Chondrocyte (in vitro differentiated cells): Measurements from ENCODE around the gene SKP1. TPM values are rescaled to one million over a fixed set of nuclear protein-coding genes. Genes with fewer than 3 reads are reported as not detected.
A peak's percentile ranks its signal among the peaks of the same experiment; 100 is the strongest.

Experiments used
- DNase-seq: peaks from one replicate; pipeline ENCODE4 v3.0.0; 2021; ENCODE audit warnings: mixed read lengths, low spot score
- H3K27ac Mint-ChIP-seq: one replicate; pipeline ENCODE4 v1.8.0; 2021; ENCODE audit warnings: mild to moderate bottlenecking, moderate library complexity, mixed read lengths; ENCODE audit not compliant: unreplicated experiment
- H3K27me3 Mint-ChIP-seq: 2 replicates; pipeline ENCODE4 v1.8.0; 2021; ENCODE audit warnings: low read depth, mixed read lengths
- H3K36me3 Mint-ChIP-seq: 2 replicates; pipeline ENCODE4 v1.8.0; 2021; ENCODE audit warnings: low read depth, mixed read lengths
- H3K4me1 Mint-ChIP-seq: 2 replicates; pipeline ENCODE4 v1.8.0; 2021; ENCODE audit warnings: low read depth, mild to moderate bottlenecking, mixed read lengths
- H3K4me3 Mint-ChIP-seq: one replicate; pipeline ENCODE4 v1.8.0; 2021; ENCODE audit warnings: mild to moderate bottlenecking, moderate library complexity, mixed read lengths; ENCODE audit not compliant: unreplicated experiment
- H3K9me3 Mint-ChIP-seq: 2 replicates; pipeline ENCODE4 v1.8.0; 2021; ENCODE audit warnings: low read depth, mixed read lengths
- total RNA-seq: library from RNA; stranded (reverse); gene quantifications from 3 replicates; pipeline ENCODE4 v1.2.1, GENCODE V29; 2021
- TF ChIP-seq, protein P1 (sequence below): fragments of 200-600 bp; sonication (generic); IDR thresholded peaks from 2 replicates; pipeline ENCODE4 v1.5.0; 2021; ENCODE audit warnings: antibody characterized with exemption, mild to moderate bottlenecking, moderate library complexity

The SKP1 gene
- total RNA-seq, 1 donor from 2014 or later, result 256 TPM

DNA sequence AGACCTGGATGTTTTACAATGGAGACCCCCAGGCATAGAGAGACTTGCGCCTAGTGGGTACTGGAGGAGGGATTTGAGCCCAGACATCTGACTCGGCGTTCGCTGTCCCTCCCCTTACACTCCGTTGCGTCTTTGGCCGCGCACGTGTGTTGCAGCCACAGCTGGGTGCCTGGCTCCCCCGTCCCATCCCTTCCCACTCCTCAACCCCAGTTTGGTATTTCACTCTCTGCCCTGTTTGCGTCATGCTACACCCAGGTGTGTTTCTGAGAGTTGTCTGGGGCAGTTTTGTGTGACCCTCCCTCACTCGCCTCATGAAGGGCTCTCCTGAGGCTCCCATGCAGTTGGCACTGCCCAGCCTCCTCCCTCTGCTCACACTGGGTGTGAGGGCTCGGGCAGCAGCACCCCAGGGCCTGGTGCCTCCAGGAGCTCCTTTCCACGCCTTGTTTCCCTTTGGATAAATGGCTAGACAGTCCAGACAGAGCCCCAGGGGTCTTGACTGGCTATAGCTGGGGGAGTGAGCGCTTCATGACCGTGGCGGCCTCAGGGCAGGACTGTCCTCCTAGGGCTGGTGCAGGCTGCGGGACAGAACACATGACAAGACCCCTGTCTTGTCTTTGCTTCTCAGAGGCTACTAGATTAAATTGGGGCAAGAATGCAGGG, 48.6 kb downstream of the SKP1 start:
- DNase-seq, result no peak
- Mint-ChIP-seq H3K4me1 (peaks cover 31% of the 10 kb centered on the region), H3K4me3 (no peak overlapping the region), H3K27me3 (no peaks in the 10 kb centered on the region), H3K36me3 (peaks cover 3% of the 10 kb centered on the region), H3K27ac (no peak overlapping the region), H3K9me3 (no peaks in the 10 kb centered on the region)
- TF ChIP-seq, protein P1, sequence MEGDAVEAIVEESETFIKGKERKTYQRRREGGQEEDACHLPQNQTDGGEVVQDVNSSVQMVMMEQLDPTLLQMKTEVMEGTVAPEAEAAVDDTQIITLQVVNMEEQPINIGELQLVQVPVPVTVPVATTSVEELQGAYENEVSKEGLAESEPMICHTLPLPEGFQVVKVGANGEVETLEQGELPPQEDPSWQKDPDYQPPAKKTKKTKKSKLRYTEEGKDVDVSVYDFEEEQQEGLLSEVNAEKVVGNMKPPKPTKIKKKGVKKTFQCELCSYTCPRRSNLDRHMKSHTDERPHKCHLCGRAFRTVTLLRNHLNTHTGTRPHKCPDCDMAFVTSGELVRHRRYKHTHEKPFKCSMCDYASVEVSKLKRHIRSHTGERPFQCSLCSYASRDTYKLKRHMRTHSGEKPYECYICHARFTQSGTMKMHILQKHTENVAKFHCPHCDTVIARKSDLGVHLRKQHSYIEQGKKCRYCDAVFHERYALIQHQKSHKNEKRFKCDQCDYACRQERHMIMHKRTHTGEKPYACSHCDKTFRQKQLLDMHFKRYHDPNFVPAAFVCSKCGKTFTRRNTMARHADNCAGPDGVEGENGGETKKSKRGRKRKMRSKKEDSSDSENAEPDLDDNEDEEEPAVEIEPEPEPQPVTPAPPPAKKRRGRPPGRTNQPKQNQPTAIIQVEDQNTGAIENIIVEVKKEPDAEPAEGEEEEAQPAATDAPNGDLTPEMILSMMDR, result no peak

GRCh38 chr5:134127376-134127861, 49.3 kb downstream of the SKP1 start:
- Mint-ChIP-seq H3K27me3 (no peaks in the 10 kb centered on the region), H3K4me1 (peaks cover 31% of the 10 kb centered on the region), H3K4me3 (no peak overlapping the region), H3K9me3 (no peaks in the 10 kb centered on the region), H3K36me3 (peaks cover 3% of the 10 kb centered on the region), H3K27ac (no peak overlapping the region)
- TF ChIP-seq, protein P1, result no peak
- no peak for DNase-seq

DNA sequence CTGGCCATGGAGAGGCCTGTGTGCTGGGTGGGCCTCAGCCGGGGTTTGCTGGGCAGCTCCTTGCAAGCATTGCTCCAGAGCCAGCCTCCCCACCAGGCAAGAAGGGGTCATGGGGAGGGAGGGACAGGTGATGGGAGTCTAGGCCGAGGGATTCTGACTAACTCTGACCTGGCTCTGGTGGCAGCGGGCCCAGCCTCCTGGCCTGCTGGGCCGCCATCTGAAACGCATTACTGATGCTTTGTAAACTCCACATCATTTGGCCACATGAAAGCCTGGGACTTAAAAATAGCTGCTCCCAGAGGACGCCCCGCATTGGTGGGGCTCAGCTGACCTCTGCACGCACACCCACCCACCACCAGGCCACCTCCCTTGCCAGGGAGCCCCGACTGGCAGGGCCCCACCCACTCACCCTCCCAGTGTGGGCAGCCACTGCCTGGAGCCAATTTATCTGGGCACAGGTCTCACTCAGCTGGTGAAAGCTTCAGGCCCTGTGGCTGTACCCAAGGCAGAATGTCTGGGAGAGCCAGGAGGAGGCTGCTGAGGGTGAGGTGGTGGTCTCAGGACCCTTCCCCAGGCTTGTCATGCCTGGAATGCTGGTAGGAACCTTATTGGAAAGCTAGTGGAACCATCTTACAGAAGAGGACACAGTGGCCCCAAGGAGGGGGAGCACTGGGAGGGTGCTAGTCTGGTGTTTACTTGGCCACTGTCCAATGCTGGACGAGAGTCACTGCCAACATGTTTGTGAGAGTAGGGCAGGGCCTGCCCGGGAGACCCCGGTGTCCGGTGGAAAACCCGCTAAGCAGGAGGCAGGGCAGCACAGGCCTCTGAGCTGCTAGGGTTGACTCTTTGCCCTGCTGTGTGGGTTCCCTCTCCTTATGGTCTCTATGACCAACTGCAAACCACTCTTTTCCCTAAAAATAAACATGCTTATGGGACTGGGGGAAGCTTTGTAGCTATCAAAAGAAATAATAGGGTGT, 51.4 kb downstream of the SKP1 start:
- Mint-ChIP-seq H3K27ac (peak overlapping the region; percentile 79), H3K27me3 (peaks cover 2% of the 10 kb centered on the region), H3K36me3 (peaks cover 2% of the 10 kb centered on the region), H3K9me3 (no peaks in the 10 kb centered on the region), H3K4me3 (no peak overlapping the region), H3K4me1 (peaks cover 31% of the 10 kb centered on the region)
- TF ChIP-seq, protein P1, result no peak
- DNase-seq, result no peak

GRCh38 chr5:134124289-134125038, 52.3 kb downstream of the SKP1 start:
- peaks cover 31% of the 10 kb centered on the region for H3K4me1 Mint-ChIP-seq
- peaks cover 6% of the 10 kb centered on the region for H3K27me3 Mint-ChIP-seq
- peak overlapping the region; percentile 79 for H3K27ac Mint-ChIP-seq
- no peak overlapping the region for H3K4me3 Mint-ChIP-seq
- peaks cover 2% of the 10 kb centered on the region for H3K36me3 Mint-ChIP-seq
- no peak for DNase-seq
- TF ChIP-seq, protein P1, result no peak
- H3K9me3 Mint-ChIP-seq, result no peaks in the 10 kb centered on the region

GRCh38 chr5:134123360-134123759, 53.4 kb downstream of the SKP1 start:
- peak overlapping the region; percentile 22 for H3K27ac Mint-ChIP-seq
- peaks cover 2% of the 10 kb centered on the region for H3K36me3 Mint-ChIP-seq
- TF ChIP-seq, protein P1, result no peak
- H3K9me3 Mint-ChIP-seq, result no peaks in the 10 kb centered on the region
- H3K27me3 Mint-ChIP-seq, result peaks cover 6% of the 10 kb centered on the region
- peaks cover 30% of the 10 kb centered on the region for H3K4me1 Mint-ChIP-seq
- DNase-seq, result no peak
- no peak overlapping the region for H3K4me3 Mint-ChIP-seq
